Esophagus muscularis mucosa (tissue), 4 donors: ENCODE measurements around the gene GOLGA1. TPM values are rescaled to one million over a fixed set of nuclear protein-coding genes. Genes with fewer than 3 reads are reported as not detected.

Experiments used
- DNase-seq: peaks from one replicate; pipeline ENCODE4 v3.0.0-alpha.2; 2017; ENCODE audit errors: extremely low spot score
- H3K27ac ChIP-seq, 4 donors: fragments of 200-600 bp; sonication (generic); replicated peaks in 1 of 4; 1 replicate in 3 of 4; 2 replicates in 1 of 4; pipeline ENCODE4 v1.5.1; 2016 to 2019; ENCODE audit warnings: mild to moderate bottlenecking in 1 of 4
- H3K27me3 ChIP-seq, 4 donors: fragments of 200-600 bp; sonication (generic); one replicate each; pipeline versions ENCODE4 v1.5.1 to v1.6.0; 2016 to 2019
- H3K36me3 ChIP-seq, 4 donors: fragments of 200-600 bp; sonication (generic); one replicate each; pipeline ENCODE4 v1.5.1; 2016 to 2019
- H3K4me1 ChIP-seq, 4 donors: fragments of 200-600 bp; sonication (generic); one replicate each; pipeline ENCODE4 v1.5.1; 2016 to 2019
- H3K4me3 ChIP-seq, 4 donors: fragments of 200-600 bp; sonication (generic); 1 replicate in 2 of 4; 2 replicates in 2 of 4; pipeline ENCODE4 v1.5.1; 2016 to 2019; ENCODE audit warnings: mild to moderate bottlenecking in 4 of 4, moderate library complexity in 1 of 4
- H3K9me3 ChIP-seq, 4 donors: fragments of 200-600 bp; sonication (generic); 1 replicate in 3 of 4; 2 replicates in 1 of 4; pipeline ENCODE4 v1.5.1; 2016 to 2019
- EP300 ChIP-seq: sonication (generic); formaldehyde crosslinking; IDR thresholded peaks from one replicate; pipeline ENCODE4 v1.6.1; 2017; ENCODE audit warnings: antibody characterized with exemption
- POLR2A ChIP-seq: fragments of 450-650 bp; IDR thresholded peaks from one replicate; pipeline ENCODE4 v1.6.1; 2017; ENCODE audit warnings: antibody characterized with exemption, moderate library complexity, mild to moderate bottlenecking, low read depth
- POLR2AphosphoS5 ChIP-seq, 2 donors: sonication (generic); formaldehyde crosslinking; IDR thresholded peaks; one replicate each; pipeline ENCODE4 v1.6.1; 2017; ENCODE audit warnings: antibody characterized with exemption in 2 of 2
- WGBS: methylation state at CpG from one replicate; pipeline ENCODE4 v1.1.5; 2018; 5-methylcytosine and 5-hydroxymethylcytosine counted together
- intact Hi-C: fragments of 100-400 bp; cut with DNase I; formaldehyde crosslinking; loops from one replicate; pipeline ENCODE4 v1.15.1; 2023
- total RNA-seq, 4 donors: library from RNA; depleted of rRNA; stranded (reverse); fragments of >200 nt; gene quantifications; one replicate each; pipeline versions ENCODE4 v1.1.0 to v1.2.1, GENCODE V29; 2016
- TF ChIP-seq, protein P1 (sequence below), 3 experiments: fragments of 200-600 bp in 2 of 3; fragments of 450-650 bp in 1 of 3; sonication (generic) in 2 of 3; IDR thresholded peaks; one replicate each; pipeline ENCODE4 v1.5.1; 2017 to 2019; ENCODE audit warnings: antibody characterized with exemption in 3 of 3, mild to moderate bottlenecking in 2 of 3, moderate library complexity in 1 of 3

GOLGA1 gene
- total RNA-seq, 4 donors from 2014 or later: 22.5 to 26.5 (median 24.7) TPM

DNA sequence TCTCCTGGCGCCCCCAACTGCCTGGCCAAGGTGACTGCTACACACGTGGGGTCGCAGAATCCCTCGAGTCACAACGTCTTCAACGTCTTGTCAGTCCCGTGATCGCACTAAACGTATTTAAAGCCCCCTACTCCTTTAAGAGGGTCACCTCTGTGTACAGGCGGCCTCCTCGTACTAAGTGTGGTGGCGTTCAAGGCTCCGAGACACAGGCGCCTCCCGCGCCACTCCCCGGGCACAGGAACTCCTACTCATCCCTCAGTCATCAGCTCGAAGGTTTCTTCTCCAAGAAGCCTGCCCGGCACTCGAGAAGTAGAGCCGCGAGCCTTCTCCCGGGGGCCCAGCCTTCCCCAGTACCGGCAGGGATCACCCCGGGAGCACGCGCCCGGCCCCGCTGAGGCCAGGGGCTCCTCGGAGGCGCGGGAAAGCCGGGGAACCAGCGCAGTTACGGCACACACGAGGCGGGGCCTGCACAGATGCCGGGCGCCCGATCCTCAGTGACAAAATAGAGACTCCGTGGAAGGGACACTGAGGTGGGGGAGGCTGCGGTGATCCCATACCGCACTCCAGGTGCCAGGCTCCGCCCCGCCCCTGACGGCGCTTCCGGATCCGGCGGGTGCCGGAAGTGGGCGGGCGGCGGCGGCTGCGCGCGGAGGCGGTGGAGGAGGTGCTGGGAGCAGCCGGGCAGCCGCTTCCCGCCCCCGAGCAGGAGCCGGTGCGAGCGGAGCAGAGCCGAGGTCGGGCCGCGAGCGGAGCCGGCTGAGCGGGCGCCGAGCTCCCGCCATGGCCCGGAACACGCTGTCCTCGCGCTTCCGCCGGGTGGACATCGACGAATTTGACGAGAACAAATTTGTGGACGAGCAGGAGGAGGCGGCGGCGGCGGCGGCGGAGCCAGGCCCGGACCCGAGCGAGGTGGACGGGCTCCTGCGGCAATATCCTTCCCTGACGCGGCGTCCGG, 72.1 kb downstream of the GOLGA1 start:
- H3K4me1 ChIP-seq: peaks cover 50 to 56% (median 51%) of the 10 kb centered on the region in 4 donors

DNA sequence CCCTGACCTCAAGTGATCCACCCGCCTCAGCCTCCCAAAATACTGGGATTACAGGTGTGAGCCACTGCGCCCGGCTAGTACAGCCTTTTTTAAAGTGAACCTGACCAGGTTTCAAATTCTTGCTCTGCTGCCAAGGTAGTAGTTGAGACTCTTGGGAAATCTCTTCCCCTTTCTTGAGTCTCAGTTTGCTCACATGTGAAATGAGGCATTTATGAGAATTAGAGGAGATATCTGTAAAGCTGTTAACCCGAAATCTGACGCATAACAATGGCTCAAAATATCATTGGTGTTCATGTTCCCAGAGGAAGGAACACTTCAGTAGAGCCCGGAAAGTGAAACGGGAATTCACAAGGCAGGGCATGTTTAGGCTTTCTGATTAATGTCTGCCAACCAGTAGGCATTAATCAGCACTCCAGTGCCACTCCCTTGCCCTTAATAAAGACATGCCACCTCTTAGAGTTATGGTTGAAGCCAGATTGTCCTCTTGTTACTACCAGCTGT, 77.5 kb downstream of the GOLGA1 start:
- Histone ChIP-seq H3K4me1 (peaks cover 34 to 49% (median 45%) of the 10 kb centered on the region in 4 donors), H3K9me3 (no peaks in the 10 kb centered on the region), H3K4me3 (no peak overlapping the region), H3K36me3 (peaks cover 22 to 25% (median 23%) of the 10 kb centered on the region in 4 donors), H3K27ac (peak overlapping the region in 1 of 4 donors; percentile 13), H3K27me3 (no peaks in the 10 kb centered on the region)
- intact Hi-C loops: loop anchor here (10.0 kb wide), 1 partner anchor 331 kb away; no protein-coding TSS in a partner anchor
- 77% methylated on average over 7 of the region's 7 CpGs for WGBS
- no peak for DNase-seq
- TF ChIP-seq POLR2AphosphoS5 (IDR thresholded peaks at IDR 0.05) (peak in 1 of 2 donors; percentile 10), EP300 (no peak)

More for the DNA sequence above, 72.1 kb downstream of the GOLGA1 start:
- H3K27me3 ChIP-seq: no peaks in the 10 kb centered on the region
- peak overlapping the region; percentile 88 to 98 (median 92) for H3K27ac ChIP-seq
- H3K36me3 ChIP-seq: peaks cover 0 to 6% (median 5%) of the 10 kb centered on the region in 4 donors
- DNase-seq: peak; percentile 96
- TF ChIP-seq POLR2A (peak; percentile 94), POLR2AphosphoS5 (IDR thresholded peaks at IDR 0.05) (peak; percentile 92 to 97), EP300 (no peak)
- TF ChIP-seq, protein P1, sequence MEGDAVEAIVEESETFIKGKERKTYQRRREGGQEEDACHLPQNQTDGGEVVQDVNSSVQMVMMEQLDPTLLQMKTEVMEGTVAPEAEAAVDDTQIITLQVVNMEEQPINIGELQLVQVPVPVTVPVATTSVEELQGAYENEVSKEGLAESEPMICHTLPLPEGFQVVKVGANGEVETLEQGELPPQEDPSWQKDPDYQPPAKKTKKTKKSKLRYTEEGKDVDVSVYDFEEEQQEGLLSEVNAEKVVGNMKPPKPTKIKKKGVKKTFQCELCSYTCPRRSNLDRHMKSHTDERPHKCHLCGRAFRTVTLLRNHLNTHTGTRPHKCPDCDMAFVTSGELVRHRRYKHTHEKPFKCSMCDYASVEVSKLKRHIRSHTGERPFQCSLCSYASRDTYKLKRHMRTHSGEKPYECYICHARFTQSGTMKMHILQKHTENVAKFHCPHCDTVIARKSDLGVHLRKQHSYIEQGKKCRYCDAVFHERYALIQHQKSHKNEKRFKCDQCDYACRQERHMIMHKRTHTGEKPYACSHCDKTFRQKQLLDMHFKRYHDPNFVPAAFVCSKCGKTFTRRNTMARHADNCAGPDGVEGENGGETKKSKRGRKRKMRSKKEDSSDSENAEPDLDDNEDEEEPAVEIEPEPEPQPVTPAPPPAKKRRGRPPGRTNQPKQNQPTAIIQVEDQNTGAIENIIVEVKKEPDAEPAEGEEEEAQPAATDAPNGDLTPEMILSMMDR (IDR thresholded peaks at IDR 0.05): no peak
- intact Hi-C loops: loop anchor here (10.0 kb wide), 1 partner anchor 326 kb away; no protein-coding TSS in a partner anchor
- H3K4me3 ChIP-seq: peak overlapping the region; percentile 74 to 94 (median 88)
- WGBS: under 1% methylated on average over 64 of the region's 101 CpGs
- no peaks in the 10 kb centered on the region for H3K9me3 ChIP-seq

DNA sequence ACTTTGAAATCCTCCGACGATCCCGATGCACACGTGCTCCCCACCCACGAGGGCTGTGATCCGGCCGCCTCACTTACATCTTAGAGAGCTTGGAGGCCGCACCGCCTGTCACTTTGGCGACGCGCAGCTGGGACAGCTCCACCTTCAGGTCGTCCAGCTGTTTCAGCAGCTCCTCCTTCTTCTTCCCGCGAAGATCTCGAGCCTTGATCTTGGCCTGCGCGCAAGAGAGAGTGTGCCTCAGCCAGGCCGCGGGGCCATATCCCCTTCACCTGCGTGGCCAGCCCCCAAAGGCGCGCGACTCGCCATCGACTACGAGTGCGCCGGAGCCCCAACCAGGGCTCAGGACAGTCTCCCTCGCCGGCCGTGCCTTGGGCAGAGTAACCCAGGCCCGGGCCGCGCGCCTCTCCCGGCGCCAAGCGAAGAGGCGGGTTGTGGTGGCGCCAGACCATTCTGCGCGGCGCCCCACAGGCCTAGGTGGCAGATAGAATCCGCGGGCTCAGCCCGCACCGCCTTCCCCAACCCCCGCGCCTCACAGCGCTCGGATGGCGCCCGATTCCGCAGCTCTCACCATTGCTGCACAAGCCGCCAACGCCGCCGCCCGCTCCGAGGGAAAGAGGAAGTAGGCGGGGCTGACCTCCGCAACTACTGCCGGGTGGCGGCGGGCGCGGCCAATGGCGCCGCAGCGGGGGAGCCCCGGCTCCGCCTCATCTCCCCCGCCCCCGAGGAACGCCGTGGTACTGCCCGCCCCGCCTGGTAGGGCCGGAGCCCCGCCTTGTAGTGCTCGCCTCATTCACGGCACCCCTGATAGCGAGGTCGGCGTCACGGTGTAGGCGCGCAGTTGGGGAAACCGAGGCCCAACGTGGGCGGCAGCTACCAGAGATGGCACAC, 79.3 kb downstream of the GOLGA1 start, which contains the start of the genes ARPC5L and RPL35:
Gene ARPC5L (plus strand): TSS at position 789 of the 888 bp plus-strand sequence. CDS start 7,161 bp downstream, outside the sequence.
Gene RPL35 (minus strand): TSS at position 616 of the 888 bp plus-strand sequence. CDS start 45 bp downstream, at position 571.
- Histone ChIP-seq H3K9me3 (no peaks in the 10 kb centered on the region), H3K27ac (peak within 1 kb of the TSS; percentile 84 to 89 (median 87)), H3K36me3 (peaks cover 35 to 44% (median 41%) of the 10 kb centered on the region in 4 donors), H3K4me3 (peak within 1 kb of the TSS; percentile 66 to 83 (median 72)), H3K4me1 (peaks cover 24 to 41% (median 36%) of the 10 kb centered on the region in 4 donors), H3K27me3 (no peaks in the 10 kb centered on the region)
- whole genome bisulfite sequencing: under 1% methylated on average over 31 of the region's 92 CpGs
- peak; percentile 98 for DNase-seq
- intact Hi-C loops: loop anchor here (10.0 kb wide), 1 partner anchor 333 kb away; no protein-coding TSS in a partner anchor
- TF ChIP-seq POLR2AphosphoS5 (IDR thresholded peaks at IDR 0.05): peak; percentile 96 to 98
- peak; percentile 79 for TF ChIP-seq POLR2A
- TF ChIP-seq, protein P1 (IDR thresholded peaks at IDR 0.05): peak in 2 of 3 experiments; percentile 10 to 26
- TF ChIP-seq EP300: no peak

DNA sequence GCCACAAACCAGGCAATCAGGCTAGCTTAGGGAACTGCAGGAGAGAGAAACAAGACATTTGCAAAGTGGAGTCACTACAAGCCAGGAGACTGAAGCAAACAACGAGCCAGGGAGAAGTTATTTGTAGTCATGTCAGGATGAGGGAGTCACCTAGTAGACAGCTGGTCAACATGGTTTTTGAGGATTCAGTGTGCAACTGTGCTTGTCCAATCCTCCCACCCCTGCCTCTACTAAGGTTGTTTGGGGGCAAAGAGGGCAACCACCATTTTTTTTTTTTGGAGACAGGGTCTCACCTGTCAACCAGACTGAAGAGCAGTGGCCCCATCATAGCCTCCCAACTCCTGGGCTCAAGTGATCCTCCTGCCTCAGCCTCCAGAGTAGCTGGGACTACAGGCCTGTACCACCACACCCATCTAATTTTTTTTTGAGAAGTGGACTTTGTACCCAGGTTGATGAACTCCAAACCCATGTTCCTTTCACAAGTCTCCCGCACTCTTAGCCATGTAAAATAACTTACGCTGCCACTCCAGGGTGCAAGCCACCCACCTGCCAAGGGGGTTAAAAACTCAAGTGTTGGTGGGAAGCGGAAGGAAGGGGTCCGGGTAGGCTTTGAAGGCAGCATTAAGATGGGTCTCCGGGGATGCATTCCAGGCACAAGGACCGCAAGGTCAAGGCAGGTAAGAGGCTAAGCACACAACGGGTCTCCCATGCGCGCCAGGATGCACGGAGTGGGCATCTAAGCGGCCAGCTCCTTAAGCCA, 80.1 kb downstream of the GOLGA1 start:
- peaks cover 35 to 52% (median 48%) of the 10 kb centered on the region in 4 donors for H3K36me3 ChIP-seq
- DNase-seq: no peak
- intact Hi-C loops: loop anchor here (10.0 kb wide), 1 partner anchor 334 kb away; no protein-coding TSS in a partner anchor
- H3K27ac ChIP-seq: peak overlapping the region; percentile 84 to 89 (median 87)
- peaks cover 24 to 41% (median 36%) of the 10 kb centered on the region in 4 donors for H3K4me1 ChIP-seq
- H3K9me3 ChIP-seq: no peaks in the 10 kb centered on the region
- TF ChIP-seq POLR2A (no peak), EP300 (no peak), POLR2AphosphoS5 (IDR thresholded peaks at IDR 0.05) (no peak)
- TF ChIP-seq, protein P1 (IDR thresholded peaks at IDR 0.05): no peak
- H3K27me3 ChIP-seq: no peaks in the 10 kb centered on the region
- 5% methylated on average over 11 of the region's 12 CpGs for WGBS
- peak overlapping the region; percentile 66 to 83 (median 72) for H3K4me3 ChIP-seq
